ENCODE measurements around the gene KCNH4.

Gene KCNH4

DNA sequence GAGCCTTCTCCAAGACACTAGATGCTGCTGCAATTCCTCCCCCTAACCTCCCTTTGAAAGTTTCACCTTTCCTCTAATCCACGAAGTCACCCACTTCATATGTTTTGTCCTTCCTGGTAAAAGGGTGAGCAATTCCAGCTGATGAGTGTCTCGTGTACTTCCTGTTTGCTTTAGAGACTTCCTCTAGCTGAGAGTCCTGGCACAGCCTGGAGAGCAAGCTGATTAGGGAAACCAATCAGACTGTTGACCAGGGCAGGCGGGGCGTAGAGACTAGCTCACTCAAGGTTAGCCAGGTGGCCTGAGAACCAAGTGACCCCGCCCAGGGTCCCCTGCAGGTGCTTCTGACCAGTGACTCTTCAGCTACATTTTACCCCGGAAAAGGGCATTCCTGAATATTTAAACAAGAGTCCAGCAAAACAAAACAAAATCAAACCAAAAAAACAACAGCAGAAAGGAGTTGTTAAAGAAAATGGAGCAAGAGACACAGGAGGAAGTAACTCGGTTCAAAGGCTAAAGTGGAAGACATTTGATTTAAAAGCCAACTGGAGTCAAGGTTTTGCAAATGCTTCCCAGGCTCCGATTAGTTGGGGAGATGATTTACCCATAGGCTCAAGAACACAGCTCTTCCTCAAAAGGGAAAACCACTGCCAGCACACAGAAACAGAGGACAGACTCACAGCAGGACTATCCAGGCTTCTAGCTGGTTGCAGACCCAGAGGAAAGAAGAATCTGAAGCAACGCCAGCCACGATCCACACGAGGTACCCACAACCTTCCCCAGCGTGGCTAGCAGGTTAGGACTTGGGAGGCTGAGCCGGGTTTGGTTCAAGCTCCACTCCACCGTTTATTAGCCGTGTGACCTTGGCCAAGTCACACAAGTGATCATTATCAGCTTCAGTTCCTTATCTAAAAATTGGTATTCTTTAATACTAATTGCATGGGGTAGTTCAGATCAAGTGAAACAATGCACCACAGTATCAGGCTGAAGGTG, 45.0 kb downstream of the KCNH4 start:
- DNase-seq = peak; percentile 54

DNA sequence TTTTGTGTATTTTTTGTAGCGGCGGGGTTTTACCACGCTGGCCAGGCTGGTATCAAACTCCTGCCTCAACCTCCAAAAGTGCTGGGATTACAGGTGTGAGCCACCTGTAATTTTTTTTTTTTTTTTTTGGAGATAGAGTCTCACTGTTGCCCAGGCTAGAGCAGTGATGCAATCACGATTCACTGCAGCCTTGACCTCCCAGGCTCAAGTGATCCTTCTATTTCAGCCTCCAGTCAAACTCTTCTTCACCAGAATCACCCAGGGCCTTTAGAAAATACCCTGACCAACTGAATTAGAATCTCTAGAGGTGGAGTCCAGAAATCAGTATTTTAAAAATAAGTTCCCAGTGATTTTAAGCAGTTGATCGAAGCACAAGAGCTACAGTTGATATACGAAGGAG, 45.8 kb downstream of the KCNH4 start:
- no peak for DNase-seq

DNA sequence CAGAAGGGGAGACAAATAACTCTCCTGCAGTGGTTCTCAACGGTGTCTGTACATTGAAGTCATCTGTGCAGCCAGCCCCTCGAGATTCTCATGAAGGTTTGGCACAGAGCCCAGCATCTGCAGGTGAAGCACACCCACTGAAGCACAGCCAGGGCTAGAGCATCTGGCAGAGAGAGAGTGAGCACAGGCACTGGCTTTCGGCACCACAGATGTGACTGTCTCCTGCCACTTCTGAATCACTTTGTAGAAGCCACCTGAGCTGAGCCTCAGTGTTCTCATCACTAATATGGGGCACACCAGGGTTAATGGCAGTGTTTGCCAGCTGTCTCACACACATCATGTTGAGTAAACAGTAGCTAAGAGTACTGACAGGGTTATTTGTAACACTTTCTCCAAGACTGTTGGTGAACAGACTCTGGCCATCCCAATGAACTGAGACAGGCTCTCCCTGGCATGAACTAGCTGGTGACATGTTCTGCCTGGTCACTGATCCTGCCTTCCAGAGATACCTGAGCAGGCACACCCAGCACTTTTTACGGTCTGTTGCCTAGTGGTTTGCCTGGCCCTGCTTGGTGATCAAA, 47.4 kb downstream of the KCNH4 start:
- DNase-seq = peak; percentile 55

DNA sequence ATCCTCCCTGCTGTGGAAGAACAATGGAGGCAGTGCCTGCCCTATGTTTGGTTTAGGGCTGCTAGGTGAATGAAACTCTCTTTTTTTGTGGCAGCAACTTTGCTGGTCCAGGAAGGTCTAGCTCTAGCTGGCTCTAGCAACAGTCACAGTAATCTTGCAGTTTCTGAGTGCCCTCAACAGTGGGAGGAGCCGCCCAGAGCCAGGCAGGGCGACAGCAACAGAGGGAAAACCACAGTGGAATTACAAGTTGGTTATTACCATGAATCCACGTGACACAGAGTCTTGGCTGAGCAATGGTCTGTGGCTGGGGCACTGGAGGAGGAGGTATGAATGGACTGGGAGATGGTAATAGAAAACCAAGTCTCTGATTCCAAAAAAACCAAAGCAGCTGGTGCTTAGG, 48.0 kb downstream of the KCNH4 start:
- DNase-seq = peak; percentile 84

DNA sequence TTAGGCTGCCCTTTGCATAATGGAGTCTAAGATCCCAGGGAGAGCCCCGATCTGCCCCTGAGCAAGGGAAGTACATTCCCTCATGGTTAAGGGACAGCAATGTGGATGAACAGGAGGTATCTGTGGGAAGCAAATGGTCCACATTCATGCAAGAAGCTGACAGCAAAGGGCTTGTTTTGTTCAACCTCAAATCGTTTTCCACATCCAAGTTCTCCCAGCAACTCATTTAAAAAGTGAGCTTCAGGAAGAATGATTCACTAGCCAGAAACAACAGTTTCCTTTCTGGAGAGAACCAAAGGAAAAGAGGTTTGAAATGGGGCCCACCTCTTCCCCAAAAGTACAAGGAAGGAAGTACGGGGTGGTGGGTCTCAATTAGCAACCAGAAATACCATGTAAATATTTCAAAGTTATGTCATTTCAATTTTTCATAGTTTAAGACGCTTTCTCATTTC, 48.9 kb downstream of the KCNH4 start:
- DNase-seq = no peak

DNA sequence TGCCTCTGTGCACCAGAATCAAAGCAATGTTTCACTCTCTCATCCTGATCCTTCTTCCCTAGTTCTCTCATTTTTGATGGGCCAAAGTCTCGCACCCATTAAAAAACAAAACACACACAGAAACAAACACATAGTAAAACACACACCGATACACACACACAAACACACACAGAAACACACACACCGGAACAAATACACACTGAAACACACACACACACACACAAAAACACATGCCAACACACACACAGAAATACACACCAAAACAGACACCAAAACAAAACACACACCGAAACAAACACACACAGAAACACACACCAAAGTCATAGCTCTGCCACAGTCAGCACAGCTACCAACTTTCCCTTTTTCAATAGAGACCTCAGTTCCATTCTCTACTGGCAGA, 49.7 kb downstream of the KCNH4 start:
- DNase-seq = no peak

DNA sequence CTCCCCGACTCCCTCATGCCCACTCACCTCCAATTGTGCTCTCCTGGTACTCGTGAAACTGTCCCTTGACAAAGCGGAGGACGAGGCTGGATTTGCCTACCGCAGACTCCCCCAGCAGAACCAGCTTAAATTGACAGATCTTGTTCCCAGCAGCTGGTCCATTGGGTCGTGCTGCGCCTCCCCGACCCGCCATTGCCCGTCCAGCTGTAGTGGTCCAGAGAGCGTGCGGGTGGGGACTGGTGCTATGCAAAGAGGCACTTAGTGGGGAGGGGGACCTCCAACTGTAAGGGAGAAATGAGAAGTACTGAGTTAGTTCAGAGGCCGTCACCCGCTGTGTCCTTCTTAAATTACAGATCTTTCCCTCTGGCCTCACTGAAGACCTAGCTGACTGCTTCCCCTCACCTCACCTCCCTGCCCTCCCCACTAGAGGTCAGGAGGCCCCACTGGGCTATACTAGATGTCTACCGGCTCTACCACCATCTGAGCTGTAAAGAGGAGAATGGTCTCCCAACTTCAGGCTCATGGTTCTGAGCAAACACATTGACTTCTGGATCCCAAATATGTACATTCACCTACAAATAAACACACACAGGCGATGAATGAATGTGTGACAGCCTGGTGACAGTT, 50.5 kb downstream of the KCNH4 start:
- no peak for DNase-seq

DNA sequence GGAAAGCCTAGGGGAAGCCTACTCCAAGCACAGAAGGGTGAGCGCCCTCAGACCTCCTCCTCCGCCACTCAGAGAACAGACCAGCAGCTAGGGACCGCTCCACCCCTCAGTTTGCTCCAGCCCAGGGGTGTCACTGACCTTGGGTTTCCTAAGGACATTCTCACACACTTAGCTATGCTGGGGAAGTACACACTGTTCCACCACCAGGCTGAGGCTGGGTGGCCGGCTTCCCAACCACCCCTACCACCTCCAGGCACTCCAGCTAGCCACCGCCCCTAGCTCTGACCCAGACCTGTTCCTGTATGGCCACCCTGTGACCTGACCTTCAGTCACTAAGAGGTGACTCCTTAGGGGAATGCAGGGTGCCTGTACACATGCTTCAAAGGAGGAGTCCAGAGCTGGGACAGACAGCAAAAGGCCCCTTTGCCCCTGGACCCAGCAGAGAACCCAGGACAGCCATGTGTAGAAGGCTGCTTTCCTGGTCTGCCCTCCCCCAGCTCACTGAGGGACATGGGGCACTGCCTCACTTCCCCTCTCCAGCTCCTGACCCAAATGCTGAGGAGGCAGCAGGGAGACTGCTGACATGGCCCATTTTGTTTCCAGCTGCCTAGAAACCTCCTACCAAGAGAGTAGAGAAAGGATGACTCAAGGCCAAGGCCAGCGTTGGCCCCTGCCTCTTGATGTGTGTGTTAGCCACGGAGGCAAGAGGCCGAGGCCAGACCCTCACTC, 51.7 kb downstream of the KCNH4 start:
- DNase-seq = no peak

DNA sequence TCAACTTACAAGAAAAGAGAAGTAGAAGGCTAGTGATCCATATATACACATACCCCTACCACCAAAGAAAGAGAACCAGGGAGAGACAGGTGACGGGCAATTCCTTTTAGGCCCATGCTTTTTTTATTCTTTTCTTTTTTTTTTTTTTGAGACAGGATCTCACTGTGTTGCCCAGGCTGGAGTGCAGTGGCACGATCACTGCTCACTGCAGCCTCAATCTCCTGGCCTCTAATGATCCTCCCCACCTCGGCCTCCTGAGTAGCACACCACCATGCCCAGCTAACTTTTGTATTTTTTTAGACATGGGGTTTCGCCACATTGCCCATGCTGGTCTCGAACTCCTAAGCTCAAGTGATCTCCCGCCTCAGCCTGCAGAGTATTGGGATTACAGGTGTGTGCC, 53.5 kb downstream of the KCNH4 start:
- no peak for DNase-seq

DNA sequence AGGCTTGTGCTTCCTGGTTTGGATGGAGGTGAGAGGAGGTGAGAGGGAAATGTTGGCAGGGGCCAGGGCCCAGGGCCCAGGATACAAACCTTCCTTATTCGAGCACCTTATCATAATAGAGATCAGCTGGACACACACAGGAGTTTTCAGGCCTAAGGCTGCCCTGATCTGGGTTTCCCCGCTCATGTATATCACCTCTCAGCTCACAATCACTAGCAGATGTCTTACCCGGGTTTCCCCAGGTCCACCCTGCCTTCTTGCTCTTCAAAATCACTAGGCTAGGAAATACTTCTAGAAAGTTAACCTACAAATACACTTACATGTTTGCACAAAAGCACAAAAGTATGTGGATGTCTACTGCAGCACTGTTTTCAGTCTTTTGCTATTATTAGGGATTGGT, 54.1 kb downstream of the KCNH4 start:
- no peak for DNase-seq

DNA sequence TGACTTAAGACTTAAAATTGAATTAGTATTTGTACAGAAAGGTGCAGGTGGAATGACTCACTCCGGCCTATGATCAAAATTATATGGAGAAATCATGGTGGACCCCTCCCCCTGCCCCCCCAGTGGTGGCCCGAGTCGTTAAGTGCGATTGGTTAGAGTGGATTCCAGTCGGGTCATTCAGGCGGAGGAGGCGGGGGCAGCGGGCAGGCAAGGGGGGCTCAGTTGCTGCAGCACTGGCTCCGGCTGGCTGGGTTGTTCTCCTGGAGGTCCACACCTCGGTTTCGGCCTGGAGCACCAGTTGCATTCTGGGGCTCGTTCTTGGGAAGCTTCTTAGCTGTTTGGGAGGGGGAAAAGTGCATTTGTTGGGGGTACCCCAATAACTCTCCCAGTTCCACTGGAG, 55.4 kb downstream of the KCNH4 start:
- no peak for DNase-seq

DNA sequence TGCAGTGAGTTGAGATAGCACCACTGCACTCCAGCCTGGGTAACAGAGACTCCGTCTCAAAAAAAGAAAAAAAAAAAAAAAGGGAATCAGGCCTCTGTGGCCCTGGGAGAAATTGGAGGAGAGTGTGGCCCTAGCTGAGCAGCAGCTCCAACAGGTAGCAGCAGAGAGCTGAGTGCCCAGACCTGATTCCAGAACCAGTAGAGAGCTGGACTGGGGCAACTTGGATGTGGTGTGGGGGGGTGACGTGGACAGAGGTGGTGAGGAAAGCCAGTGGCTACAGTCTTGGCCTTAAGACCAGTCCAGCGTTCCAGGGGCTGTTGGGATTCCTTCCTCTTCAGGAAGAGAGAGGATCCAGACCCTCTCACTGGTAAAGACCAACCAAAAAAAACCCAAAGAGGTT, 56.7 kb downstream of the KCNH4 start:
- DNase-seq = no peak

DNA sequence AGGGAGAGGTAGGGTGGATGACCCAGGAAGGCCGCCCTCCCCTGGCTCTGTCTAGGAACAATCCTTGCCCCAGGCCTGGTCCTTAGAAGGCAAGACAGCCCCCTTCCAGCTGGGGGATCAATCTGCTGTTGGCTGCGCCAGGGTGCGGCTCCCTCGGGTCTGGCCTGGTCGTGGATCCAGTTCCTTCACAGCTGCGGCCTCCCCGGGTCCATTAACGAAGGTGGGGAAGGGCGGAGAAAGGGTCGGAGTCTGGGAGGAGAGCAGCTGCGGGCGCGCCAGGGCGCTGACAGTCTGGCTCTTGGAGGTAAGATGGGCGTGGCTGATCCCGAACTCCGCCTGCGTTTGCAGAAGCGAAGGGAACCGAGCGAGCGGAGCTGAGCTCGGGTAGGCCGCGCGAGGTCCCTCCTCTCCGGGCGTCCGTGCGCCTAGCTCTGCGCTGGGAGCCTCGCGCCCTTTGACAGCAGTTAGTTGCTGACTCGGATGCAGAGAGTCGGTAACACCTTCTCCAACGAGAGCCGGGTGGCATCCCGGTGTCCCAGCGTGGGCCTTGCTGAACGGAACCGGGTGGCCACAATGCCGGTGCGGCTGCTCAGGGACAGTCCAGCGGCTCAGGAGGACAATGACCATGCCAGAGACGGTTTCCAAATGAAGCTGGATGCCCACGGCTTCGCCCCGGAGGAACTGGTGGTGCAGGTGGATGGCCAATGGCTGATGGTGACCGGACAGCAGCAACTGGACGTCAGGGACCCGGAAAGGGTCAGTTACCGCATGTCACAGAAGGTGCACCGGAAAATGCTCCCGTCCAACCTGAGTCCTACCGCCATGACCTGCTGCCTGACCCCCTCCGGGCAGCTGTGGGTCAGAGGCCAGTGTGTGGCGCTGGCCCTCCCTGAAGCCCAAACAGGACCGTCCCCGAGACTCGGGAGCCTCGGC, 58.3 kb downstream of the KCNH4 start, which contains the start of gene HSPB9:
TSS of gene HSPB9 (plus strand) at position 434 of the 933 bp plus-strand sequence. CDS start at position 481, 47 bp downstream.
- DNase-seq = no peak

DNA sequence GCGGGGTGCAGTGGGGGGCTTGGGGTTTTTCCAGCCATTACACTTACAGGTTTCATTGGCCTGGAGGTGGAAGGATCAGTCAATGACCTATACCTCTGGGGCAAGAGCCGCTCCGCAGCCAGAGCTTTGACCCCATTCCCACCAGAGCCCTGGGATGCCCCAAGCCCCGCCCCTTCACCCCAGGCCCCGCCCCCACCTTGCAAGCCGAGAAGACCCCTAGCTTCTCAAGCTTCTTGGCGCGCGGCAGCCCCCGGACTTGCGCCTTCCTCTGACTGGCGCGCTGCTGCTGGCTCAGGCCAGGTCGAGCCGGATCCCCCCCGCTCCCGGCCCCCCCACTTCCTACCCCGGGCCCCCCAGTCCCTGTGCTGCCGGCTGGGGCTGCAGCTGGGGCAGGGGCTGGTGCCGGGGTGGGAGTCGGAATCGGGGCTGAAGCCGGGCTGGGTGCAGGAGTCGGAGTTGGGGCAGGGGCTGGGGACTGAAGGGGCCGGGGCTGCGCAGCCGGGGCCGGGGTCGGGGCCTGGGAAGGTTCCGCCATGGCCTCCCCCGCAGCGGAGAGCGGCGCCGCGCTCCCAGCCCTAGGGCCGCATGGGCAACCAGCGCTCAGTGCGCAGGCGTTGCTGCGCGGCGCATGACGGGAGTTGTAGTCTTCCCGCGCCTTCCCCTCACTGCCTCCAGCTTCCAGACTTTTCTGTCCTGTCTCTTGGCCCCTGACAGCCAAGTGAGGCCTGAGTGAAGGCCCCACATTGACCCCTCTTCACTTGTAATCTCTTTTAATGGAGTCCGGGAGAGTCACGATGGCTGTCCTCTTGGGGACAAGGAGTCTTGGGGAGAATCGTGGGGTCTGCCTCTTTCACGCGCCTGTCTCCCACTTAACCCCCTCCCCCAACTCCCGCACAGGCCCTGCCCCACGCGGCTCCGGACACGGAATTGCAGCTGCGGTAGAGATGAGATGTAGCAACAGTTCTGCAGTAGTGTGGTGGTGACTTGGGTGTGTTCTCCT, 59.9 kb downstream of the KCNH4 start, which contains the start of gene KAT2A:
TSS of gene KAT2A (minus strand) at position 598 of the 1,000 bp plus-strand sequence. CDS start at position 535, 63 bp downstream.
- peak; percentile 93 for DNase-seq

DNA sequence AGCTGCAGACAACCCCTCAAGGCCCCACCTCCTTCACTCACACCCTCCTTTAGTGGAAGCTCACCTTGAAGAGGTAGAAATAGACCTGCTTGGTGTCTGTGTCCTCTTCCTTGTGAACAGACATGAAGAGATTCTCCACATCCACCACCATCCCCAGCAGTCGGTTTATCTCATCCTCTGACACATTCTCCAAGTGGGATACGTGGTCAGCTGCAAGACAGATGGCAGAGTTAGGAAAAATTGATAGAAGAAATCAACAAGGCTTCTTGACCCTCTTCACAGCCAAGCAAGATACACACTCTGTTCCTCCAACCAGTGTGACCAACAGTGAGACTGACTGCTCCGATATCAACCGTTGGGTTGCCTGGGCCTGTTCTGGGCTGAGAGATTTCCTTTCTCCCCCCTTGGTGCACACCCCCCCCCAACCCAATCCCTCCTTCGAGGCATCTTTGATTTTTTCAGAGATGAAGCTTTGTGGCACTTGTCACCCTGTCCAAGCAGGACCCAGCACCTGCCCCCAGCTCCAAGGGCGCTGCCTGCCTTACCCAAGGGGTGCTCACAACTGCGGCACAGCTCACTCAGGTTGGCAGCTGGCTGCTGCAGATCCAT, 60.7 kb downstream of the KCNH4 start:
- DNase-seq = peak; percentile 64

DNA sequence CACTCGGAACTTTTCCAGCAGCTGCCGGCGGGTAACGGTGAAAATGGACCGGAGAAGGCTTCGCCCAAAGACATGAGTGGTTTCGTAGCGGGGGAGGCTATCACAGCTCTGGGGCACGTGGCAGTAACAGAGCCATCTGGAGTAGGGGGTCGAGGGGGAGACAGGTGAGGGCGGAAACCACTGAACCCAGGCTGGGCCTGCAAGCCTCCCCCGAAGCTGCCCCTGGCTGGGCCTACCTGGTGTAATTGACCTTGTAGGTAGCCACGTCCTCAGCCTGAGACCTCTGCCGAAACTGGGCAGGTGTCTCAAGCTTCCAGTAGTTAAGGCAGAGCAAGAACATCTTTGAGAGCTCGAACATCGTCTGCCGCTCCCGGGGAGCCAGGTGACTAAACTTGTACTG, 61.6 kb downstream of the KCNH4 start:
- DNase-seq = no peak

DNA sequence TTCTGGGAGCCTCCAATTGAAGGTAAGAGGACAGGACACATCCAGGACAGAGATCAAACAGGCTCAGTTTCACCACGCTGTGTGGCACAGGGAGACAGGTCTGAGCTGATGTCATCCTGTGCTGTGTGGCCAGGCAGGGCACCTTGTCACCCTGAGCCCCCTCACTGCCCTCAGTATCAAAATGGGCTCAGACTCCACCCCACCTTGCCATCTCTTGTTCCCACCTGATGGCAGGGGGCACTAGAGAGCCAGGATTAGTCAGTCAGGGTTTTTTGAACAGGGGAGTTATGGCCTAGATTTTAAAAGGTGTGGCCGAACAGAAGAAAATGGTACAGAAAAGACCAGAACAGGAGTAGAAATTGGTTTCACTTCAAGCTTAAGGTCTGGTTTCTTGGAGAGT, 62.4 kb downstream of the KCNH4 start:
- DNase-seq = peak; percentile 75

DNA sequence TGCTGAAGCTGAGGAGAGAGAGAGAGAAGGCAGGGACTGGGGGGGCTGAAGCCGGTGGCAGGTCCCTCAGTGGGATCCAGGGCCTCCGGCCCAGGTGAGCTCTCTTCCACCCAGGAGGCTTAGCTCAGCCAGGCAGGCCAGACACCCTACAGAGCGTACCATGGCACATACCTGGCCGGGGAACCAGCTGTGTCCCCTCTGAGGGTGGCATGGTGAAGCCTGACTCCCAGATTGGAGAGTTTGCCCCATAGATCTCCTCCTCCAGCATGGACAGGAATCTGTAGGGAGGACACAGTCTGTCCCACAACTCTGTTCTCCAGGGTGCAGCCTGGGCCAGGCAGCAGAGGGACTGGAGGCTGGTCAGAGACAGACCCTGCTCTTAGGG, 62.8 kb downstream of the KCNH4 start:
- no peak for DNase-seq

DNA sequence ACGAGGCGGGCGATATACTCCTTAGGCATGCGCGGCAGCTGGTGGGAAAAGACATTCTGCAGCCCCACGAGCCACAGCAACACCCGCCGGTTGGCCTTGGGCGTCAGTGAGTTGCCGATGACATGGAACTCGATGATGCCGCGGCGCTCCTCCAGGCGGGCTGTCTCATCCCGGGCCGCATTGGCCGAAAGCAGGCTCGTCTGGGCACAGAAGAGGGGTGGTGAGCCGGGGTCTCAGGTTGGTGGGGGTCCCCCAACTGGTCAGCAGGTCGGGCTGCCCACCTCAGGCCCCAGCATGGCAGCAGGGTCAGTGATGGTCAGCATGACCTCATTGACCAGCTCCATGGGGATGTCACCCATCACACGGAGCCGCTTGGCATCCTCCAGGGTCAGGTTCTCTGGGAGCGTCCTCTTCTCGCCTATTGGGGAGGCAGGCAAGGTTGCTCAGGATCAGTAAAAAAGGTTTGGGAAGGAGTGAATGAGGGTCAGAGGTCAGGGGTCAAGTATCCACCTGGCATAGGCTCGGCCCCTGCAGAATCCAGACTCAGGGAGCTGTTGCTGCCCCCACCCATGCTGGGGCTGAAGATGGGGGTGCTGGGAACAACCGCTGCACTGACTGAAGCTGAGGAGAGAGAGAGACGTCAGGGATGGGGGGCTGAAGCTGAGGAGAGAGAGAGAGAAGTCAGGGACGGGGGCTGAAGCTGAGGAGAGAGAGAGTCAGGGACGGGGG, 63.4 kb downstream of the KCNH4 start:
- no peak for DNase-seq
